ENCODE measurements around the gene GREB1. TPM values are rescaled to one million over a fixed set of nuclear protein-coding genes. Genes with fewer than 3 reads are reported as not detected.

GREB1 gene
- total RNA-seq, 4 donors from 2014 or later: 3.0 to 6.1 (median 4.3) TPM

DNA sequence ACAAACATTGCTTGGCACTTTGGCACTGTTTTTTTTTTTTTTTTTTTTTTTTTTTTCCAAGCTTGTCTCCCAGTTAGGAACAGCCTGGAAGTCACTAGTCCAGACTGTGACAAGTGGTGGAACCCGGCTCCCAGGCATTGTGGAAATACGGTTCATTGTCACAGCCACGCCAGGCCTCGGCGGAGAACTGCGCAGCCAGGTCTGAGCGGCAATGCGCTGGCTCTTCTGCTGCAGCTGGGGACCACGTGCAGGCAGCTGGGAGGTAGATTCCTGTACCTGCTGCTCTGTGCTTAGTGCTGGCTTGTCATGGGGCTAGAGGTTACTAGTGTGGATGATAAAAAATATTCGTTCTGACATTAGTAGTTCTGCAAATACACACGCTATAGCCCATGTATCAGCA, 131.2 kb downstream of the GREB1 start:
- DNase-seq (ENCODE audit: low spot score in 2 of 2): peak in 1 of 2 donors; percentile 38
- Histone ChIP-seq H3K9me3 (no peaks in the 10 kb centered on the region), H3K4me3 (no peak overlapping the region), H3K4me1 (peaks cover 7% of the 10 kb centered on the region), H3K27ac (no peak overlapping the region), H3K27me3 (peaks cover 32% of the 10 kb centered on the region), H3K36me3 (no peaks in the 10 kb centered on the region)
- TF ChIP-seq POLR2AphosphoS5 (IDR thresholded peaks at IDR 0.05) (no peak), EP300 (IDR thresholded peaks at IDR 0.05) (no peak), POLR2A (IDR thresholded peaks at IDR 0.05) (no peak)
- TF ChIP-seq, protein P1, sequence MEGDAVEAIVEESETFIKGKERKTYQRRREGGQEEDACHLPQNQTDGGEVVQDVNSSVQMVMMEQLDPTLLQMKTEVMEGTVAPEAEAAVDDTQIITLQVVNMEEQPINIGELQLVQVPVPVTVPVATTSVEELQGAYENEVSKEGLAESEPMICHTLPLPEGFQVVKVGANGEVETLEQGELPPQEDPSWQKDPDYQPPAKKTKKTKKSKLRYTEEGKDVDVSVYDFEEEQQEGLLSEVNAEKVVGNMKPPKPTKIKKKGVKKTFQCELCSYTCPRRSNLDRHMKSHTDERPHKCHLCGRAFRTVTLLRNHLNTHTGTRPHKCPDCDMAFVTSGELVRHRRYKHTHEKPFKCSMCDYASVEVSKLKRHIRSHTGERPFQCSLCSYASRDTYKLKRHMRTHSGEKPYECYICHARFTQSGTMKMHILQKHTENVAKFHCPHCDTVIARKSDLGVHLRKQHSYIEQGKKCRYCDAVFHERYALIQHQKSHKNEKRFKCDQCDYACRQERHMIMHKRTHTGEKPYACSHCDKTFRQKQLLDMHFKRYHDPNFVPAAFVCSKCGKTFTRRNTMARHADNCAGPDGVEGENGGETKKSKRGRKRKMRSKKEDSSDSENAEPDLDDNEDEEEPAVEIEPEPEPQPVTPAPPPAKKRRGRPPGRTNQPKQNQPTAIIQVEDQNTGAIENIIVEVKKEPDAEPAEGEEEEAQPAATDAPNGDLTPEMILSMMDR (IDR thresholded peaks at IDR 0.05): no peak
- WGBS: 84% methylated on average over 11 of the region's 11 CpGs

DNA sequence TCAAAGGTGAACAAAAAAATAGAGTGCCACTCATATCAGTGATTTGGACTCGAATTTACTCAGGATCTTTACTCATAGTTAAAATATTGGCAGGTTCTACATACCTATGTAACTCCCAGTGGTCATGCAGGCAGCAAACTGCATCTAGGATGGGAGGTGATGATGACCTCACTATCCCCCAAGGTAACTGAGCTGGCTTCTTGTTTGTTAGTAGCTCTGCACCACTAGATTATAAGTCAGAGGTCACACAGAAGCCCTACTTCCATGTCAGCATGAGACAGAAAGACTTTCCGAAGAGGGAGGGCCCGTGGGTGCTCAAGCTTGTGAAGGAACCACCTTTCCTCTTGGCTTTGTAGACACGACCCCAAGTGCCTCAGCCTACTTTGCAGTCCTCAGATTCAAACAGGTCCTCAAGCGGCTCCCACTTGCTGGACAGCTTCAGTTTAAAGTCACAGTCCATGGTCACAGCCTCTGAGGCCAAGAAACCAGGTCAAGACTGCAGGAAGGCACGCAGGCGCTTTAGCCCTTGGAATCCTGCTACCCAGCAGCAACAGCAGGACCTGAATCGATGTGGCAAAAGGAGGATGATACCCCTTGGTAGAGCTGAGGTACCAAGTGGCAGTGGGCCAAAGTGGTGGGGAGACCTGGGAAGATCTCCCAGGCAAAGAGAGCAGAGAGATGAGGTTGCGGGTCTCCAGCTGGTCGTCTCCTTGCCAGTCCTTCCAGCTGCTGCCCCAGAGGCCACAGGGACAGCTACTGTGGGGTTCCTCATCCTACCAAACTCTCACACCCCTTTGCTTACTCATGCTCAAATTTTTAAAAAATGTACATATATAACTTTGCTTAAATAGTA, 131.9 kb downstream of the GREB1 start:
- Histone ChIP-seq H3K27me3 (peaks cover 31% of the 10 kb centered on the region), H3K4me3 (no peak overlapping the region), H3K36me3 (no peaks in the 10 kb centered on the region), H3K27ac (no peak overlapping the region), H3K9me3 (no peaks in the 10 kb centered on the region), H3K4me1 (peaks cover 11% of the 10 kb centered on the region)
- TF ChIP-seq EP300 (IDR thresholded peaks at IDR 0.05) (no peak), POLR2AphosphoS5 (IDR thresholded peaks at IDR 0.05) (no peak), POLR2A (IDR thresholded peaks at IDR 0.05) (no peak)
- TF ChIP-seq, protein P1 (IDR thresholded peaks at IDR 0.05): no peak
- whole genome bisulfite sequencing: 85% methylated on average over 8 of the region's 10 CpGs
- peak in 1 of 2 donors; percentile 55 for DNase-seq (ENCODE audit: low spot score in 2 of 2)

DNA sequence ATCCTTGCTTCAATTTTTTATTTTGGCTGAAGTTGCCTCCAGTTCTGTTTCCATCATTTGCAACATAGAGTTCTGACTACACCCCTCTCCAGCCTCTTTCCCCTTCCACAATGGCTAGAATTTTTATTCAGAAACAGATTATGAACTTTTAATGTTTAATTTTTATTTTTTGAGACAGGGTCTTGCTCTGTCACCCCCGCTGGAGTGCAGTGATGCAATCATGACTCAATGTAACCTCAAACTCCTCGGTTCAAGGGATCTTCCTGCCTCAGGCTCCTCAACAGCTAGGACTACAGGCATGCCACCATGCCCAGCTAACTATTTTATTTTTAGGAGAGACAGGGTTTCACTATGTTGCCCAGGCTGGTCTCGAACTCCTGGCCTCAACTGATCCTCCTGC, 133.3 kb downstream of the GREB1 start:
- TF ChIP-seq POLR2AphosphoS5 (IDR thresholded peaks at IDR 0.05): no peak
- TF ChIP-seq, protein P1 (IDR thresholded peaks at IDR 0.05): no peak
- no peak for TF ChIP-seq POLR2A (IDR thresholded peaks at IDR 0.05)
- no peak for TF ChIP-seq EP300 (IDR thresholded peaks at IDR 0.05)
- no peak for DNase-seq (ENCODE audit: low spot score in 2 of 2)
- WGBS: 77% methylated on average over 3 of the region's 3 CpGs

DNA sequence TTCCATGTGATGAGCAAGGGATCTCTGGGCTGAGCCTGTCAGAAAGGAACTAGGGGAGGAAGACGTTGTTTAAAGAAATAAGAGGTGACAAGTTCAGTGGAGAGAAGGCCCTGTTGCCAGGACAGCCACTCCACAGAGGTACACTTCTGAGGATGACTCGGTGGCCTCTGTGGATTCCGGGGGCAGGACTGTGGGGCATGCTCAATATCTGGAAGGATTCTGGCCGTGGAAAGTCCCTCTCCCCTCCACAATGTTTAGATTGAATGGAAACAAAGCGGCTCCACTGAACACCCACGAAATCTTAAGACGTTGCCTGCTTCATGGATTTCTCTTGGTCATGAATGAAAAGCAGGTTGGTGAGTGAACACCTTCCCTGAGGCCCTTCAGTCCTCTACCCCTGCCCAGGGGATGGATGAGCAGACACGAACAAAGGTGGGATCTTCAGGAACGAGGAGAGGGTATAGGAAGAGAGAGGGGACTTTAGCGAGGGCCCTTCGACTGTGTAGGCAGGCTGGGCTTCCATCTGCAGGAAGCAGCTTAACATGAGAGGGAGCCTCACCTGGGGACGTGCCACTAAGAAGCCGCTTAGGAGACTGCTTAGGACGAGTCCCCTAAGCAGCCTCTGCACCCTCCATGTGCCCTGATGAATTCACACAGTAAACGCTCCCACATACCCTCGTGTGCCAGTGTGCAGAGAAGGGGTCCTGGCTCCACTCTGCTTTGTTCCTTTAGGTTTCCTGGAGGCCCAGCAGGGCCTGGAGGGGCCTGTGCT, 134.2 kb downstream of the GREB1 start:
- Histone ChIP-seq H3K27me3 (peaks cover 28% of the 10 kb centered on the region), H3K4me1 (peaks cover 11% of the 10 kb centered on the region), H3K9me3 (no peaks in the 10 kb centered on the region), H3K4me3 (no peak overlapping the region), H3K27ac (no peak overlapping the region), H3K36me3 (no peaks in the 10 kb centered on the region)
- TF ChIP-seq POLR2A (IDR thresholded peaks at IDR 0.05) (no peak), EP300 (IDR thresholded peaks at IDR 0.05) (no peak), POLR2AphosphoS5 (IDR thresholded peaks at IDR 0.05) (no peak)
- TF ChIP-seq, protein P1 (IDR thresholded peaks at IDR 0.05): no peak
- 82% methylated on average over 14 of the region's 16 CpGs for WGBS
- DNase-seq (ENCODE audit: low spot score in 2 of 2): no peak

More for the DNA sequence above, 133.3 kb downstream of the GREB1 start:
- peaks cover 29% of the 10 kb centered on the region for H3K27me3 ChIP-seq
- no peak overlapping the region for H3K27ac ChIP-seq
- H3K9me3 ChIP-seq: no peaks in the 10 kb centered on the region
- H3K4me3 ChIP-seq: no peak overlapping the region
- no peaks in the 10 kb centered on the region for H3K36me3 ChIP-seq
- H3K4me1 ChIP-seq: peaks cover 11% of the 10 kb centered on the region
